GM21423 (cell line): ENCODE measurements around the gene NKX1-2.

Experiments used
- ATAC-seq: cut with Tn5 transposase; IDR thresholded peaks from one replicate; pipeline ENCODE4 v1.9.1; 2021; ENCODE audit warnings: mild to moderate bottlenecking, moderate library complexity; ENCODE audit not compliant: unreplicated experiment

The NKX1-2 gene

DNA sequence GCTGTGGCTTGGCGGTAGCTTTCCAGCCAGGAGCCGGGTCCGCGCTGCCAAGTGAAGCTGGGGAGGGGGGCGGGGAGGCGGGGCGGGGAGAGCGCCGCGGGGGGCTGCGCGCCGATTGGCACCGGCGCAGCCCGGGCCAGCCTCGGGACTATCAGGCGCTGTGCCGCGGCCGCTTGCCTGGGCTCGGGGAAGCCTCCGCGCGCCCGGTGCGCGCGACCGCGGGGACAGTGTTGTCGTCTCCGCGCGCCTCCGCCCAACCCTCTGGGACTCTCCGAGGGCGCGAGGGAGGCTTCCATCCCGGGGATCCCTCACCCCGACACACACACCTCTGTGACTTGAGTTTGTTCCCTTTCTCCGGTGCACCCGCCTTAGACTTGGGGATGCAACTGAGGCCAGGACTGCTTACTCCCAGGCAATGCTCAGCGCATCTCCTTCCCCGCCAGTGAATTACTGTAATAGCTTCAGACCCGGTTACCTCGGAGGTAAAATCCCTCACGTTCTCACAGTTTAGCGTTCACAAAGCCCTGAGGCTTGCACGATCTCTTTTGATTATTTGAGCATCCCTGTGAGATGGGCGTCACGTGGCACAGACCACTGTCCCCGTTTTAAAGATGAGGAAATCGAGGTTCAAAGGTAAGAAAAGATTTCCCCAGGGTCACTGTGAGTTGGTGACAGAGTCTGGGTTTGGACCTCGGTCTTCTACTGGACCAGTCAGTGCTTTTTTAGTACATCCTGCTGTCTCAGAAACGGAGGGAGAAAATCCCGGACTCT, at the start of gene NKX1-2:
Gene NKX1-2, minus strand, starts transcription at position 24 of the 771 bp plus-strand sequence. CDS start 92 bp downstream, outside the sequence.
- no peak for ATAC-seq

- ATAC-seq: no peak
Observed at GRCh38 chr10:124498056-124498455, 48.2 kb upstream of the NKX1-2 start.

DNA sequence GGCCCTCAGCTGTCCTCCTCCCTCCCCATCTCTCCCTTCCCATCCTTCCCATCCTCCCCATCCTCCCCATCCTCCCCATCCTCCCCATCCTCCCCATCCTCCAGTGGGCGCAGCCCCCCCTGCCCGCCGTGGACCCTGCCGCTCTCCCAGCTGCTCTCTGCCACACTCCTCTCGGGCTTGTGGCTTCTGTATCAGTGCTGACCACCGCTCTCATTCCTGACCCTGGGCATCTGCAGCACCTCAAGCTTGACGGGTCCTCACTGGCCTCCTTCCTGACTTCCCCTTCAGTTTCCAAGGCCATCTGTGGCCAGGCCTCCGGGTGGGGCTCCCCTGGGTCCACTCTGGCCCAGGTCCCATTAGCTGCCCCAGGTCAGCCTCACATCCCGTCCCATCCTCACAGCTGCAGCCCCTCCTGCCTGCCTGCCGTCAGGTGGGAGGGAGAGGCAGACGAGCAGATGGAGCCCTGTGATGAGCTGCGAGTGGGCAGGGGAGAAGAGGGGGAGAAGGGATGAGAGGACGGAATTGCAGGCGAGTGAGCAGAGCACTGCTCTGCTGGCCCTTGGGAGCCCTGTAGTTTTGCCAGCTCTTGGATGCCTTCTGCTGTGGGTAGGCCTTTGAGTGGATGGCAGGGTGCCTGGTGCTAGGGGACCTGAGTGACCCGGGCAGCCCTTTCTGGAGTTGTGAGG, 47.5 kb upstream of the NKX1-2 start:
- no peak for ATAC-seq

DNA sequence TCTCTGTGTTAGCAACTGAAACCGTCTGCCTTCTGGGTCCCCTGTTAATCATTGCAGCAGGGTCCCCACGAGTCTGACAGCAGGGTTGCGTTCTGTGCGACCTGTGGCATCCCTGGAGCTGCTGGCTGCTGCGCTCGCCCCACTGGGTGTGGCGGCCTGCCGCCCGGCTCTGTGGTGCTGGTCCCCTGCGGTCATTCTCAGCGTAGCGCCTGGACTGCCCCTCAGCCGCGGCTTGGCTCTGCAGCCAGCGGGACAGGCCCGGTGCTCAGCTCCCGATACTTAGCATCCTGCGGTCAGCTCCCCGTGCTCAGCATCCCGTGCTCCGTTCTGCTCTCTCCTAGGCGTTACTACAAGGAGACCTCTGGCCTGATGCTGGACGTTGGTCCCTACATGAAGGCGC, 46.8 kb upstream of the NKX1-2 start:
- no peak for ATAC-seq

GRCh38 chr10:124496150-124496549, 46.3 kb upstream of the NKX1-2 start:
- no peak for ATAC-seq

DNA sequence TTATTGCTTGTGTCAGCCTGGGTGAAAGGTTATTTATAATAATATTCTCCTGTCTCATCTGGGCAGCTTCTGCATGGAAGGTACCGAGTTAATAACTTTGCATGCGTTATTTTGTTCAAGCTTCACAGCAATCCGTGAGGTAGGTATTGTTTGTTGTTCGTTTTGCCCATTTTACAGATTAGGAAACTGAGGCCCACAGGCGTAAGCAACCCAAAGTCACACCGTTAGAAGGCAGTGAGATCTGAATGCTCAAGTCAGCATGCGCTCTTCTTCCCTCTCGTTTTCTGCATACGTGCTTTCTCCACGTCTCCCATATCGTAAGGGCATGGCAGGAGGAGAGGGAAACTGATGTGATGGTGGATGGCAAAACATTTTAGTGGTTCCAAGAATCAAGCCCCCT, 45.9 kb upstream of the NKX1-2 start:
- ATAC-seq: no peak

DNA sequence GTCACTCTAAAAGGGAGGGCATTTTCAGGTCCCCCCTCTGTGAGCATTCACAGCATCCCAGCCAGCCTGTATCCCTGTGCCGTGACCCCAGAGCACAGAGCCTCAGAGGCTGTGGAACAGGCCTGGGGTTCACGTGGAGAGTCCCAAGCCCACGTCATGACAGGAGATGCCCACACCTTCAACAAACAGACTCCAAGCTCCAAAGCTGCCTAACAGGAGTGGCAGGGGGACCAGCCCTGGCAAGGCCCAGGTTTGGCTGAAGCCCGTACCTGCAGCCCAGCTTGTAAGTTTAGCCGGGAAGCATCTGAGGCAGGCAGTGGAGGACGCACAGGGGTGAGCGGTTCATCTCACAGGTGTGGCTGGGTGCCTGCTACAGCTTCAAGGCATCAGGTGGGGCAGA, 45.3 kb upstream of the NKX1-2 start:
- no peak for ATAC-seq

GRCh38 chr10:124494046-124494807, 44.4 kb upstream of the NKX1-2 start:
- no peak for ATAC-seq

DNA sequence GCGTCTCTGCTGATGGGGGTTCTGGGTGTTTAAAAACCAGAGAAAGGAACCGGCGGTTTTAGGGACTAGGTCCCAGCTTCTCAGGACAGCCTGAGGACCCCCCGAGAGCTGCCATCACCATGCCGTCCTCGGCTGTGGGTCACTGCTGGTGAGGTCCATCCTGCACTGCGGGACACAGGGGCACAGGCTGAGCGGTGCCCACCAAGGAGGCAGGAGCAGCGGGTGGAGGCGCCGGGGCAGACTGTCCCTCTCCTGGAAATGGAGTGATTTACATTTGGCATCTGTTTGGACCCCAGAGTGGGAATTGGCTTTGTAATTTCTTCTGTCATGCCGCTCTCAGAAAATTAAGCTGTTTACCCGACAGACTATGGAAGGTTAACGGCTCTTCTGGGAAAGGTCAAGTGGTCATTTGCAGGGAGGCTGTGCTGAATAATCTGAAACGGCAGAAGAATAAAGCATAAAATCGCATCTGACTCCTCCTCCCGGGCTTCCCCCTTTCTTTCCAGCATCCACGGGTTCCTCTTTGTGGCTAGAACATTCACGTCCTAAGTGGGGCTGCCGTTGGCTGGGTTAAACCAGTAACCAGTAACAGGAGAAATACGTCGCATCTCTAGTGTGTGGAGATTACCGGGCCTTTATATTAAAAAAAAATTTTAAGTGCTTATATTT, 43.5 kb upstream of the NKX1-2 start:
- no peak for ATAC-seq

DNA sequence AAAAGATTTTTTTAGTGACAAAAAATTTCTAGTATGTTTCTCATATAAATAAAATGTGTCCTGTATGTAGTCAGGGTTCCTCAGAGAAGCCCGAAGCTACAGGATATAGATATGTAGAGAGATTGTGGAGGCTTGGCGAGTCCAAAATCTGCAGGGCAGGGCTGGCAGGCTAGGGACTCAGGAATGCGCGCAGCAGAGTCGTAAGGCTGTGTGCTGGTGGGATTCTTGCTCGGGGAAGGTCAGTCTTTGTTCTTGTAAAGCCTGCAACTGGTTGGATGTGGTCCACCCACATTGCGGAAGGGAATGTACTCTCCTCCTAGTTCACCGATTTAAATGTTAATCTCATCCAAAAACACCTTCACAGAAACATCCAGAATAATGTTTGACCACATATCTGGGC, 42.4 kb upstream of the NKX1-2 start:
- no peak for ATAC-seq

DNA sequence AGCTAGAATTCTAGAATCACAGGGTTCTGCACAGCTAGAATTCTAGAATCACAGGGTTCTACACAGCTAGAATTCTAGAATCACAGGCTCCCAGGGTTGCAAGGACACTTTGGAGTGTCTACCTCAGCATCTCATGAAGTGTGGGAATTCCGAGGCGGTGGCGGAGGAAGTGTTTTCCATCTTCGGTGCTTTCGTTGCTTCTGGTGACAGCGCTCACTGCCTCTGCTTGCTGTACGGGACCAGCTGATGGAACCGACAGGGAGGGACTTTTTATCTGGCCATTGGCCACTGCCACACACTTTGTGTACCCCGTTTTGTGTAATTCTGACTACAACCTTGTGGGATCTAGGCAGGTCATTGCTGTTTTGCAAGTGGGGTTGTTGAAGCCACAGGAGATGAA, 41.3 kb upstream of the NKX1-2 start:
- ATAC-seq: no peak

DNA sequence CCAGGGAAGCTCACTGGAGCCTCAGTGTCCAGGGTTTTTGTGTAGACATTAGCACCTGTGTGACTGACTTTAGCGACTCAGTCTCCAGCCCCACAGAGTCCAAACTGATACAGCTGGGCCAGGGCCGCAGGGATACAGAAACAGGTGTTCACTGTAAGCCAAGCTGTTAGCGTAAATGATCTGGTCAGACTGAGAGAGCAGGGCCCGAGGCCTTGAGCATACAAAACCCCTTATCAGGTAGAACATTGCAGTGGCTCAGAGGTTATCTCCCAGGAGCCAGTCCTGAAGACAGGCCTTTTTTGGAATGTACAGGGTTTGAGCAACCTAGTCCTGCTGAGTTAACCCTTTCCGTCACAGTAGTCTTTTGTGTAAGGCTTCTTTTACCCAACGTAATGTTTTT, 36.8 kb upstream of the NKX1-2 start:
- ATAC-seq: no peak

DNA sequence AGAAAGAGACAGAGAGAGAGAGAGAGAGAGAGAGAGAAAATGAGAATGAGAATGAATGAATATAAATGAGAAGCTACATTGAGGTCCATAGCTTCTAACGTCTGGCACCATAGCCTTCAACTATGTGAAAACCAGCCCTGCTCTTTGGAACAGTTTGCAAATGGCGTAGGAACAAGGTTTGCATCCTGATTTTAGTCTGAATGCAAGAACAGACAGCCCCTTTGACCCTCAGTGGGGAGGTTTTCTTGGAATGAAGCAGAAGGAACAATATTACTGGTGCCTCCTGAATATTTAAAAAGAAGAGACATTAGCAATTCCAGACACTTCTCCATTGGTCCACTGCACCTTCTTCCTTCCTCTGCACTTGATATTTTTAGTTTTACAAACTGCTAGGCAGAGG, 34.8 kb upstream of the NKX1-2 start:
- ATAC-seq: no peak

GRCh38 chr10:124484031-124484430, 34.2 kb upstream of the NKX1-2 start:
- no peak for ATAC-seq

DNA sequence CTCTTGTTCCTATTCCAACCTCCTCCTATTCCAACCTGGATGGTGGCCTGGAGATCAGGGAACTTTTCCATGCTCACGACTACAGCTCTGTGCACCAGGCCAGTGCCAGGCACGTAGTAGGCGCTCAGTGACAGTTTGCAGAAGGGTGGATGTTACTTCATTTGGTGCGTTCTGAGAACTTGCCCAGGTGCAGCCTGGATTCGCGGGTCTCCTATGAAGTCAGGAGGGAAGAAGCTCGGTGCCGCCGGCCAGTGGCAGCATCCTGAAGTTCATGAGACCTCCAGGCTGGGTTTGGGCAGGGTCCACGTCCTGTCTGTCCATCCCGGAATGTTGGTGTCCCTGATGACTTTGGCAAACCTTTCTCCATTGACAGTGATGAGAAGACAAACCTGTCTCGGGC, 33.0 kb upstream of the NKX1-2 start:
- ATAC-seq: no peak

DNA sequence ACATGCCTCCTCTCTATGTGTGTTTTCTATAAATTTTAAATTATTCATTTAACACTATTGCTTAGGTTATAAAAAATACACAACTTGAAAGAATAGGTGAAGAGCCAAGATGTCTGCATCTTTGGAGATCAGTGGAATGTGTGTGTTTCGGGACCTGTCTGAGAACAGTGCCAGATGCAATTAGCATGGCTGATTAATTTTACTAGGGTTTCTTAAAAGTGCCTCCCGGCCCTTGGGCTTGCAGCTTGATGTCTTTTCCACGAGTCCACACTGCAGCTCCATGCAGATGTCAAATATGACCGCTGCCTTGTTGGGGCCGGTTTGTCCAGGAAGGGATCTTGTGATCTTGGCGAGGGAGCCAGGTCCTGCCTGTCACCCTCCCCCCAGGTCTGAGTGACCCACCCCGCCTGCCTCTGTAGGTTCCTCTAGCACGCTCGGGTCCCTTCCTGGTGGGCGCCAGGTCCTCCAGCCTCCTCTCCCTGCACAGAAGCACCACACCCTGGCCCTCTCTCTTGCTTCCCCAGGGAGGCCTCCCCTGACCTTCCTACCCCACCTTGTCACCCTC, 32.5 kb upstream of the NKX1-2 start:
- no peak for ATAC-seq

DNA sequence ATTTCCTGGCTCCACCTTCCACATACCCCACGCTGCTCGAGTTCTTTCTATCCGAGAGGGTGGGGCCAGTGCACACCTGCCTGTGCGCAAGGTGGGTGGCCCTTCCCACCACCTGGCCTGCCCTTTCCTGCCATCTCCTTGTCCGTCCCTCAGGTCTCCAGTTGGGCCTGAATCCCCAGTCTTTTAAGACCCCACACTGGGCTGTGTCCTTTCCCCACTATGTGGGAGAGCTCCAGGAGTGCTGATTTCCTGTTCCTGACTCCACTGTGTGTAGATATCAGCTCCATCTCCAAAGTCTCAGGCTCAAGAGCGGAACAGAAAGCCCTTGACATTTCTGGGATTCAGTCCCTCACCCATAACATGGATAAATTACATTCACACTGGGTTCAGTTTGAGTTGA, 31.9 kb upstream of the NKX1-2 start:
- ATAC-seq: no peak

DNA sequence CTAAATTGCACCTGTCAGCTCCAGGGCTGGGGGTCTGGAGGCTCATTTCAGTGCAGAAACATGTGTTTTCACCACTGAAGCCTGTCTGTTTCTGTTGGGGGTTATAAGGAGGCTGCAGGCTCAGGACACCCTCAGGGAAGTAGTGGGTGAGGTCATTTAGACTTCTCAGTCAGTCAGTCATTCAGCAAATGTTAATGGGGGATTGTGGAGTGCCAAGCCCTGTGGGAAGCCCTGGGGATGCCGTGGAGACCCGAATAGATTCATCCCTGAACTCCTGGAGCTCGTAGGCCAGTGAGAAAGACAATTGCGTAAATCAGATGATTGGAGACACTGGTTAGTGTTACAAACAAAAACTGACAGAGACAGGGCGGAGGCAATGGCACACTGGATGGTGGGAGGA, 31.0 kb upstream of the NKX1-2 start:
- no peak for ATAC-seq

DNA sequence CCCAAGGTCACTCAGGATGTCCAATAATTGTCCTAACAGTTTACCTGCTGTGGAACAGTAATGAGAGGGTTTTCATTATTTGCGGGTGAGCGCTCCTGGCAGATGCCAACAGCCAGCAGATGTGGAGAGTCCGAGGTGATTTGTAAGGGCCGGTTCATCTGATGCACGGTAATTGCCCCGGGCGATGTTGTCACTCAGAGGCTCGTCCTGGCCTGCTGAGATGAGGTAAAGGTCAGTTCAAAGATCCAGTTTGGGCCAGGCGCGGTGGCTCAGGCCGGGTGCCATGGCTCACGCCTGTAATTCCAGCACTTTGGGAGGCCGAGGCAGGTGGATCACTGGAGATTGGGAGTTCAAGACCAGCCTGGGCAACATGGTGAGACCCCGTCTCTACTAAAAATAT, 28.7 kb upstream of the NKX1-2 start:
- no peak for ATAC-seq

DNA sequence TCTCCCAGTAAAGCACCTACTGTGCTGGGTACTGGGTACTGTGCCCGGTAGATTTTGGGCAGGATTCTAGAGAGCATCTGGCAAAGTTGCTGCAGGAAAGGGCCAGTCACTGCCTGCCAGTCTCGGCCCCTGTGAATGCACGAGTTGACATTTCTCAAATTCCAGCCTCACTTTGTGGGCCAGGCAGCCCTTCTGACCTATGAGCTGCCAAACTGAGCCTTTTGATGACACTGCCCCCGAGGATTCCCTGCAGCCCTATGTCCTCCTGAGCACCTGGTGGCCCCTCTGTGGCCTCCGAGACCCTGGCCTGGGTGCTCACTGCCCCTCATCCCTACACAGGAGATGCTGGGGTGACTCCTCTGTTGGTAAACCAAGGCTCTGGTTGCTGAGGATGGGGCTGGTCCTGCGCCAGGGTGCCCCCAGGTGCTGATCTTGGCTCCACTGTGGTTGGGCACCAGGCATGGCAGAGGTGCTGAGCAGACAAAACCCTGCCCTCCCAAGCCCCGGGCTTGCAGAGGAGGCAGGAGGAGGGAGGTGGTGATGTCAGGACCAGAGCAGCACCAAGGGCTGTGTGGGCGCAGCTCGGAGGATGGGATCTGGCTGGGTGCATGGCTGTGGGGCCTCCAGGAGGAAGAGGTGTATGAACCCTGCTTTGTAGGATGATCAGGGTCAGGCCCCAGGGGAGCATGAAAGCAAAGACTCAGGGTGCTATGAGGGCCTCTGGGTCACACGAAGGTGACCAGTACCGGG, 28.0 kb upstream of the NKX1-2 start:
- no peak for ATAC-seq
